ENCODE data around the gene NFYC.

DNA sequence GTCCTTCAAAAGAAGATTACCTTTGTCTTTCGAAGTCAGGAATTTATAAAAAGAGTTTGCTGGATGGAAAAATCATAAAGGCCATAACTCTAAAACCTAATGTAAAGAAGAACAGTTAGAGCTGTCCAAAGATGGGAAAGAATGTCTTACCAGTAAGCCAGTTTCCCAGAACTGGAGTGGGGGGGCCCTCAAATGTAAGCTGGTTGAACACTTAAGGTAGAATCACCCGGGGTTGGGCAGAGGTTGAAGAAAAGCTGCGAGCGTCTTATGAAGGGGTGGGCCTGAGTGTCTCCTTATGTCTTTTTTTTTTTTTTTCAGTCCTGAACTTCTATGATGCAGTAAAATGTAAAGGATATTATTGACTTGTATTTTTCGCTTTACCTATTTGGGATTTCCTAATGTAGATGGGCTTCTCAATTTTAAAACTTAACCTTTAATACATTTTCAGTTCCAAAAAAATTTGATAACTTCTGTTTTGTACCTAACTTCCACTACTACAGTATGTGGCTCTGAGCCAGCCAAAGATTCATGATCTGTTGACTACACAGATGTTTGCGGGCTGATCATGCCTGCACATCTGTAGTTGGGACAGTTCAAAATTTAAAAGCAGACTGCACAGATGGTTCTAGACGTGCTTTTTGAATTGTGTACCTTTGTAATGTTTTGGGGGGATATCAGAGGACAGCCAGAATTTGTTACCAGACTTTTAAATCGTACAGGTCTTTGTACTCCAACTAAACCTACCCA is 43.6 kb downstream of the NFYC start:
- TF ChIP-seq CTCF (IDR thresholded peaks at IDR 0.05 in 4 of 5, conservative IDR thresholded peaks at IDR 0.05 in 1 of 5) (no peak), POLR2A (IDR thresholded peaks at IDR 0.05) (no peak)
